ENCODE data around the gene RIPK1.

- TF ChIP-seq ZNF274 (IDR thresholded peaks at IDR 0.05; ENCODE audit: low read depth, low read length): no peak
- no peak for TF ChIP-seq CTCF (IDR thresholded peaks at IDR 0.05 in 2 of 3, conservative IDR thresholded peaks at IDR 0.05 in 1 of 3; ENCODE audit: borderline replicate concordance in 1 of 3, insufficient read depth in 1 of 3, low read depth in 2 of 3, low read length in 2 of 3)
- no peak for TF ChIP-seq EZH2 (IDR thresholded peaks at IDR 0.05)
- TF ChIP-seq REST (IDR thresholded peaks at IDR 0.05; ENCODE audit: low read depth): no peak
- no peak for TF ChIP-seq POLR2A (IDR thresholded peaks at IDR 0.05; ENCODE audit: borderline replicate concordance, extremely low read depth, insufficient read depth, insufficient read length)
- TF ChIP-seq ELF1 (IDR thresholded peaks at IDR 0.05; ENCODE audit: borderline replicate concordance, low read depth): no peak
- no peak for TF ChIP-seq JUND (IDR thresholded peaks at IDR 0.05)
- TF ChIP-seq CEBPB (IDR thresholded peaks at IDR 0.05; ENCODE audit: low read depth): no peak
- TF ChIP-seq ATF3 (IDR thresholded peaks at IDR 0.05): no peak
- TF ChIP-seq MAX (IDR thresholded peaks at IDR 0.05): no peak
- no peak for TF ChIP-seq POLR2AphosphoS5 (IDR thresholded peaks at IDR 0.05; ENCODE audit: low read depth, low read length)
- TF ChIP-seq TCF7L2 (IDR thresholded peaks at IDR 0.05; ENCODE audit: borderline replicate concordance, extremely low read depth, insufficient read depth, insufficient read length): no peak
- no peak for TF ChIP-seq SIN3A (IDR thresholded peaks at IDR 0.05; ENCODE audit: low read depth)
Observed at GRCh38 chr6:3086282-3086946, 18.1 kb downstream of the RIPK1 start.

Data from HCT116 (cell line).